ENCODE measurements around the gene ZNF692. TPM values are rescaled to one million over a fixed set of nuclear protein-coding genes. Genes with fewer than 3 reads are reported as not detected.

ZNF692 gene
- total RNA-seq, 6 donors from 2014 or later, result 25.7 to 248 (median 34.1) TPM

DNA sequence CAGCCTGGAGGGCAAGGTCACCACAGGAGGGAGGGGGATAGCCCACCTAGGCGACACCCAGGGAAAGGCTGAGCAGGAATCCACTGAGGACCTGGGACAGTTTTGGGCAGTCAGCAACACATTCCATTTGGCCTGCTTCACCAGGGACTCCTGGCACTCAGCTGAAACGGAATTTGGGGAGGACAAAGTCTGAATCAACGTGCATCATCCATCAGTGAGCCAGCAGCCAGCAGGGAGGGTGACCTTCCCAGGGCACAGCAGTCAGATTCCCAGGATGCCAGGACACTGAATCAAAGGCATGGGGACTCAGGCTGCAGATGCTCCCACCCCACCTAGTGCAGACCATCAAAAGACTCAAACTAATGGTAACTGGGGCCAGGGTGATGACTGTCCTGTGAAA is 37.8 kb downstream of the ZNF692 start:
- no peak for DNase-seq
- peaks cover 47 to 73% (median 59%) of the 10 kb centered on the region in 4 donors for H3K4me1 ChIP-seq
- no peaks in the 10 kb centered on the region for H3K9me3 ChIP-seq
- peaks cover 2 to 34% (median 17%) of the 10 kb centered on the region in 4 donors for H3K36me3 ChIP-seq
- TF ChIP-seq EP300 (IDR thresholded peaks at IDR 0.05), result no peak
- TF ChIP-seq POLR2A (IDR thresholded peaks at IDR 0.05), result no peak
- TF ChIP-seq, protein P1, sequence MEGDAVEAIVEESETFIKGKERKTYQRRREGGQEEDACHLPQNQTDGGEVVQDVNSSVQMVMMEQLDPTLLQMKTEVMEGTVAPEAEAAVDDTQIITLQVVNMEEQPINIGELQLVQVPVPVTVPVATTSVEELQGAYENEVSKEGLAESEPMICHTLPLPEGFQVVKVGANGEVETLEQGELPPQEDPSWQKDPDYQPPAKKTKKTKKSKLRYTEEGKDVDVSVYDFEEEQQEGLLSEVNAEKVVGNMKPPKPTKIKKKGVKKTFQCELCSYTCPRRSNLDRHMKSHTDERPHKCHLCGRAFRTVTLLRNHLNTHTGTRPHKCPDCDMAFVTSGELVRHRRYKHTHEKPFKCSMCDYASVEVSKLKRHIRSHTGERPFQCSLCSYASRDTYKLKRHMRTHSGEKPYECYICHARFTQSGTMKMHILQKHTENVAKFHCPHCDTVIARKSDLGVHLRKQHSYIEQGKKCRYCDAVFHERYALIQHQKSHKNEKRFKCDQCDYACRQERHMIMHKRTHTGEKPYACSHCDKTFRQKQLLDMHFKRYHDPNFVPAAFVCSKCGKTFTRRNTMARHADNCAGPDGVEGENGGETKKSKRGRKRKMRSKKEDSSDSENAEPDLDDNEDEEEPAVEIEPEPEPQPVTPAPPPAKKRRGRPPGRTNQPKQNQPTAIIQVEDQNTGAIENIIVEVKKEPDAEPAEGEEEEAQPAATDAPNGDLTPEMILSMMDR (IDR thresholded peaks at IDR 0.05), result no peak
- TF ChIP-seq POLR2AphosphoS5 (IDR thresholded peaks at IDR 0.05), result no peak
- no peaks in the 10 kb centered on the region for H3K27me3 ChIP-seq
- WGBS, 2 donors, result 67 to 71% methylated on average over 3 of the region's 3 CpGs
- no peak for ATAC-seq (ENCODE audit: low FRiP score in 2 of 2)
- no peak overlapping the region for H3K27ac ChIP-seq
- no peak overlapping the region for H3K4me3 ChIP-seq

DNA sequence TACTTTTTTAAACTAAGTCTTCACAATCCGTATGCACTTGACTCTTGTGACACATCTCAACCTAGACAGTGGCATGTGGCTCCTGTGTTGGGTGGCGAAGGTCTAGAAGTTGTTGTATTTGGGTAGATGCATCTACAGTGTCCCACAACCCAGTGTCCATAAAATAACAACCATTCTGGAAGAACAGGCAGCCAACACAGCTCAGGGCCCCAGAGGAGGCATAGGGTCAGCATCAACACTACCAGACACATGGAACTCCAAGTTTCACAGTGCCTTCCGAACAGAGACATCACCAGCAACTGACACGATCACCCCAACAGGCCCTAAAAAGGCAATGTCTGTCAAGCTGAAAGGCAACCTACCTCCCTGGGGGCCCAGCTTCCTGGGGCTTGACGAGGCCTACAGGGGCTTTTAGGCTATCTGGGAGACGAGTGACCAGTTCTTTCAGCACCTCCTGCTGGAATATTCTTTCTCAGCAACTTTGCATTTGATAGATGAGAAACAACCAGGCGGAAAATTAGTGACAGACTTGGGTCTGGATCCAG is 38.8 kb downstream of the ZNF692 start:
- no peak overlapping the region for H3K27ac ChIP-seq
- DNase-seq, result no peak
- H3K9me3 ChIP-seq, result no peaks in the 10 kb centered on the region
- peaks cover 2 to 44% (median 26%) of the 10 kb centered on the region in 4 donors for H3K36me3 ChIP-seq
- H3K4me1 ChIP-seq, result peaks cover 48 to 69% (median 58%) of the 10 kb centered on the region in 4 donors
- no peaks in the 10 kb centered on the region for H3K27me3 ChIP-seq
- no peak for TF ChIP-seq EP300 (IDR thresholded peaks at IDR 0.05)
- TF ChIP-seq POLR2AphosphoS5 (IDR thresholded peaks at IDR 0.05), result no peak
- TF ChIP-seq, protein P1 (IDR thresholded peaks at IDR 0.05), result no peak
- no peak for TF ChIP-seq POLR2A (IDR thresholded peaks at IDR 0.05)
- ATAC-seq (ENCODE audit: low FRiP score in 2 of 2), result no peak
- no peak overlapping the region for H3K4me3 ChIP-seq
- 89 to 91% methylated on average over 7 of the region's 7 CpGs for WGBS, 2 donors

DNA sequence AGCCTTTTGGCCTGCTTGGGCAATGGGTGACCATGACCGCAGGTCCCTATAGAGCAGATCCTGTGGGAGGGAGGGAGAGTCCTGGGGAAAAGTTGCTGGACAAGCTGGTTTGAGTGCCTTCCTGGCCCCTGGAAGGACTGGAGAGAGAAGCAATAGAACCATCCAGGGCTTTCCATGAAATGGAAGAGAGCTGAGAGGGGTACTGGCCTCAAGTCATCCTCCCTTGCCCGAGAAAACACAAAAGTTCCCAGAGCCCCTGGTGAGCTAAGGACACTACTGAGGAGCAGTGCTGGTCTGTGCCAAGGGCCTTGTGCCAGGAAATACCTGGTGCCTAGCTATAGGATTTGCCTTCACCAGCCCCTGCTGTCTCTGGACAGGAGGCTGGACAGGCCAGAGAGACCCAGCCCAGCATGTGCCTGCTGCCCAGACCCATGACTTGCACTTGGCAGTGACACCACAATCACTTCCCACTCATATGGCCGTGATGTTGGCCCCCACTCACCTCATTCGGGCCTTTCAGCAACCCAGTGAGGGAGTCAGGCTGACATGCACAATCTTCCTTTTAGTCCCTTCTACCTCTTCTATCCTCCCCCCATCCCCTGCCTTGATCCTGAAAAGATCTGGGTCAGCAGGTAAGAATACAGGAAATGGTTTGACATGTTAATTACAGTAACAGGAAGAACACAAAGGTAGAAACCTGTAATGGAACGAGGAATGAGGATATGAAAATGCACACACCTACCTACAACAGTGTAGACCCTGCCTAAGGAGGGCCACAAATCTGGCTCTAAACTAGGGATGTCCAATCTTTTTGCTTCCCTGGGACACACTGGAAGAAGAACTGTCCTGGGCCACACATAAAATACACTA is 40.1 kb downstream of the ZNF692 start:
- peaks cover 9 to 58% (median 38%) of the 10 kb centered on the region in 4 donors for H3K36me3 ChIP-seq
- TF ChIP-seq POLR2AphosphoS5 (IDR thresholded peaks at IDR 0.05) (no peak), EP300 (IDR thresholded peaks at IDR 0.05) (no peak), POLR2A (IDR thresholded peaks at IDR 0.05) (no peak)
- TF ChIP-seq, protein P1 (IDR thresholded peaks at IDR 0.05), result no peak
- DNase-seq (no peak), ATAC-seq (ENCODE audit: low FRiP score in 2 of 2) (peak in 1 of 2 donors; percentile 12)
- WGBS, 2 donors, result 64 to 70% methylated on average over 5 of the region's 5 CpGs
- peaks cover 34 to 55% (median 44%) of the 10 kb centered on the region in 4 donors for H3K4me1 ChIP-seq
- no peaks in the 10 kb centered on the region for H3K27me3 ChIP-seq
- no peaks in the 10 kb centered on the region for H3K9me3 ChIP-seq
- peak overlapping the region in 3 of 4 donors; percentile 6 to 76 (median 28) for H3K27ac ChIP-seq
- no peak overlapping the region for H3K4me3 ChIP-seq

DNA sequence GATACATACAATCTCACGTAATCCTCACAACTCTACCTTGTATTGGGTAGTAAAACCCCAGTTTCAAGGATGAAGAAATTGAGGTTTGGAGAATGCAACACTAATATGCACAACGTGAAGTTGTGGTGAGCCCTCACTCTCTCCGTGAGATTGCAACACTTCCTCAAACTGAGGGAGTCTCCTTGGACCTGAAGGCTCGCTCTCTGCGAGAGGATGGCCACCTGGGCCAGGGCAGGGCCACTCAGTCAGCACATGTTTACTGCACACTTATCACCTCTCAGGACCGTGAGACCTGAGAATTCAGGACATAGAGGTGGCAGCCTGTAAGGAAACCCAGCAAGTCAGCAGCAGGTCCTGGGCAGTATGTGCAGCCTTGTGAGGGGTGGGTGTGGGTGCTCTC is 41.8 kb downstream of the ZNF692 start:
- Histone ChIP-seq H3K4me3 (no peak overlapping the region), H3K27ac (peak overlapping the region in 3 of 4 donors; percentile 16 to 76 (median 23)), H3K4me1 (peaks cover 17 to 46% (median 27%) of the 10 kb centered on the region in 4 donors), H3K9me3 (no peaks in the 10 kb centered on the region), H3K27me3 (no peaks in the 10 kb centered on the region), H3K36me3 (peaks cover 15 to 75% (median 53%) of the 10 kb centered on the region in 4 donors)
- ATAC-seq (ENCODE audit: low FRiP score in 2 of 2), result peak; percentile 9 to 50
- DNase-seq, result peak in 1 of 2 donors; percentile 54
- TF ChIP-seq EP300 (IDR thresholded peaks at IDR 0.05) (no peak), POLR2A (IDR thresholded peaks at IDR 0.05) (no peak), POLR2AphosphoS5 (IDR thresholded peaks at IDR 0.05) (peak in 1 of 2 donors; percentile 59)
- TF ChIP-seq, protein P1 (IDR thresholded peaks at IDR 0.05), result no peak
- WGBS, 2 donors, result 49 to 73% methylated on average over 6 of the region's 6 CpGs

Data from upper lobe of left lung (tissue), 6 donors.